A549 (cell line): ENCODE data around the gene ATF2. TPM values are rescaled to one million over a fixed set of nuclear protein-coding genes. Genes with fewer than 3 reads are reported as not detected.

Experiments used
- ATAC-seq, 2 experiments: fragments of 200-7000 bp in 1 of 2; fragments of >200 bp in 1 of 2; cut with Nextera tagmentation in 1 of 2; cut with Tn5 transposase in 1 of 2; 3 replicates each; pipeline versions ENCODE4 v1.8.0 to v1.9.1; 2018 to 2020; ENCODE audit warnings: mild to moderate bottlenecking in 1 of 2, moderate library complexity in 1 of 2
- CTCF ChIA-PET: fragments of 300-600 bp; sonication (Branson Sonifier 250); formaldehyde crosslinking; extraction: SDS; loops from one replicate; lab custom pipeline; 2021; ENCODE audit warnings: antibody characterized with exemption, inconsistent platforms; lab: Yijun Ruan, JAX
- POLR2A ChIA-PET: fragments of 350-600 bp; formaldehyde crosslinking; extraction: SDS; loops from one replicate; lab custom pipeline; 2021; ENCODE audit warnings: antibody characterized with exemption, inconsistent platforms; lab: Yijun Ruan, JAX
- DNase-seq, 2 experiments: peaks; one replicate each; pipeline versions ENCODE4 v3.0.0 to v3.0.0-alpha.2; 2011 to 2016; ENCODE audit warnings: low read depth in 1 of 2, low spot score in 1 of 2
- FAIRE-seq: peaks from 2 replicates; lab custom pipeline; 2011; peaks lifted over from hg19 to GRCh38; lab: Jason Lieb, UNC
- H3K27ac ChIP-seq, 2 experiments: fragments of >200 bp; sonication (Bioruptor Twin); formaldehyde crosslinking; 3 replicates each; pipeline ENCODE4 v1.5.1; 2016 to 2017
- H3K4me1 ChIP-seq: fragments of >200 bp; sonication (Bioruptor Twin); formaldehyde crosslinking; 3 replicates; pipeline ENCODE4 v1.6.1; 2016
- H3K4me2 ChIP-seq: fragments of >200 bp; sonication (Bioruptor Twin); formaldehyde crosslinking; 3 replicates; pipeline ENCODE4 v1.6.1; 2016
- H3K4me3 ChIP-seq: fragments of >200 bp; sonication (Bioruptor Twin); formaldehyde crosslinking; 3 replicates; pipeline ENCODE4 v1.5.1; 2016
- H3K9me3 ChIP-seq: fragments of >200 bp; sonication (Bioruptor Twin); formaldehyde crosslinking; 3 replicates; pipeline ENCODE4 v1.6.1; 2016
- BCL3 ChIP-seq: fragments of >200 bp; sonication (Bioruptor Twin); formaldehyde crosslinking; IDR thresholded peaks from 3 replicates; pipeline ENCODE4 v1.6.1; 2016
- CBX2 ChIP-seq: fragments of 200-600 bp; sonication (generic); IDR thresholded peaks from 2 replicates; pipeline ENCODE4 v1.6.1; 2016; ENCODE audit warnings: low read depth, mild to moderate bottlenecking, borderline replicate concordance
- CBX8 ChIP-seq: fragments of 200-600 bp; sonication (generic); IDR thresholded peaks from 2 replicates; pipeline ENCODE4 v1.6.1; 2016
- CHD2 ChIP-seq: fragments of 150-350 bp; IDR thresholded peaks from 2 replicates; pipeline ENCODE4 v1.6.1; 2014; ENCODE audit warnings: low read length; ENCODE audit not compliant: partially characterized antibody
- CTCF ChIP-seq: fragments of >200 bp; sonication (Bioruptor Twin); formaldehyde crosslinking; IDR thresholded peaks from 3 replicates; pipeline ENCODE4 v1.5.1; 2016
- E2F6 ChIP-seq: IDR thresholded peaks from 2 replicates; pipeline ENCODE4 v1.6.1; 2012; ENCODE audit warnings: low read depth, borderline replicate concordance
- EHMT2 ChIP-seq: fragments of 200-600 bp; sonication (generic); IDR thresholded peaks from 2 replicates; pipeline ENCODE4 v1.6.1; 2016; ENCODE audit warnings: antibody characterized with exemption, low read depth, mild to moderate bottlenecking, moderate library complexity
- FOXS1 ChIP-seq: fragments of 250-450 bp; sonication (Bioruptor Pico); IDR thresholded peaks from 2 replicates; pipeline ENCODE4 v1.5.0; 2020; ENCODE audit warnings: mild to moderate bottlenecking, moderate library complexity
- HOXB5 ChIP-seq: fragments of 250-450 bp; sonication (Bioruptor Pico); IDR thresholded peaks from 2 replicates; pipeline ENCODE4 v1.5.0; 2020; ENCODE audit warnings: mild to moderate bottlenecking, moderate library complexity
- JUN ChIP-seq, 2 experiments: fragments of >200 bp; sonication (Bioruptor Twin); formaldehyde crosslinking; IDR thresholded peaks; 2 replicates in 1 of 2; 3 replicates in 1 of 2; pipeline ENCODE4 v1.6.1; 2016 to 2017
- JUNB ChIP-seq: fragments of >200 bp; sonication (Bioruptor Twin); formaldehyde crosslinking; IDR thresholded peaks from 2 replicates; pipeline ENCODE4 v1.6.1; 2016
- MAX ChIP-seq: IDR thresholded peaks from 2 replicates; pipeline ENCODE4 v1.6.1; 2012
- MAZ ChIP-seq: fragments of 150-350 bp; IDR thresholded peaks from 2 replicates; pipeline ENCODE4 v1.6.1; 2014; ENCODE audit warnings: antibody characterized with exemption, low read depth, low read length, borderline replicate concordance
- NFE2L2 ChIP-seq: fragments of 150-350 bp; conservative IDR thresholded peaks from 2 replicates; pipeline ENCODE4 v1.6.1; 2014; ENCODE audit warnings: low read length
- NPAS2 ChIP-seq: fragments of 250-450 bp; sonication (Bioruptor Pico); IDR thresholded peaks from 2 replicates; pipeline ENCODE4 v1.8.0; 2022; ENCODE audit warnings: mild to moderate bottlenecking, moderate library complexity, borderline replicate concordance
- NR3C1 ChIP-seq: fragments of >200 bp; sonication (Bioruptor Twin); formaldehyde crosslinking; IDR thresholded peaks from 3 replicates; pipeline ENCODE4 v1.6.1; 2017
- PHF8 ChIP-seq: fragments of 200-600 bp; sonication (generic); IDR thresholded peaks from 2 replicates; pipeline ENCODE4 v1.6.1; 2016; ENCODE audit warnings: low read depth, mild to moderate bottlenecking, antibody characterized with exemption, moderate library complexity, borderline replicate concordance
- RARB ChIP-seq: fragments of 250-450 bp; sonication (Bioruptor Pico); IDR thresholded peaks from 2 replicates; pipeline ENCODE4 v1.8.0; 2021; ENCODE audit warnings: mild to moderate bottlenecking, moderate library complexity
- RCOR1 ChIP-seq: fragments of 150-350 bp; IDR thresholded peaks from 2 replicates; pipeline ENCODE4 v1.6.1; 2014; ENCODE audit warnings: antibody characterized with exemption, low read length, low read depth
- REST ChIP-seq: fragments of 200-600 bp; sonication (generic); IDR thresholded peaks from 2 replicates; pipeline ENCODE4 v1.6.1; 2016; ENCODE audit warnings: antibody characterized with exemption, mild to moderate bottlenecking, moderate library complexity
- USF2 ChIP-seq: fragments of 450-650 bp; IDR thresholded peaks from 2 replicates; pipeline ENCODE4 v1.6.1; 2014; ENCODE audit warnings: antibody characterized with exemption
- ZC3H11A ChIP-seq: fragments of 450-650 bp; IDR thresholded peaks from 2 replicates; pipeline ENCODE4 v1.6.1; 2014; ENCODE audit warnings: antibody characterized with exemption, mild to moderate bottlenecking
- ZFP36 ChIP-seq: fragments of 450-650 bp; IDR thresholded peaks from 2 replicates; pipeline ENCODE4 v1.6.1; 2014; ENCODE audit warnings: borderline replicate concordance; ENCODE audit not compliant: partially characterized antibody
- ZSCAN20 ChIP-seq: fragments of 250-450 bp; sonication (Bioruptor Pico); IDR thresholded peaks from 2 replicates; pipeline ENCODE4 v1.8.0; 2022; ENCODE audit warnings: mild to moderate bottlenecking, moderate library complexity
- WGBS: methylation state at CpG from one replicate; pipeline ENCODE4 v1.1.6; 2017; ENCODE audit errors: missing lambda C conversion rate; 5-methylcytosine and 5-hydroxymethylcytosine counted together
- polyA plus RNA-seq, 4 experiments: library from polyadenylated mRNA; depleted of rRNA in 3 of 4; stranded (reverse); fragments of >200 nt; fragmentation: RNase III in 1 of 4; extraction: RNeasy Plus Mini Kit Qiagen cat#74134 plus additional on column Dnase treatment in 1 of 4; gene quantifications; 2 replicates in 3 of 4; 3 replicates in 1 of 4; pipeline ENCODE4 v1.2.3, GENCODE V29; 2011 to 2017

Gene ATF2
- polyA plus RNA-seq, 2 of the 4 experiments (the other 2 are of a cell fraction): 18.9 to 67.4 TPM

GRCh38 chr2:175039490-175039889 lies 128.5 kb downstream of the ATF2 start:
- no peak overlapping the region for H3K4me3 ChIP-seq
- CTCF ChIA-PET: interaction anchor here (0.9 to 1.5 kb wide), 3 partner anchors 10 to 267 kb away, joined by 3 read pairs; no protein-coding TSS in a partner anchor
- POLR2A ChIA-PET: no interaction called here
- H3K27ac ChIP-seq: no peak overlapping the region
- H3K4me2 ChIP-seq: no peak overlapping the region
- DNase-seq (no peak), FAIRE-seq (no peak)
- TF ChIP-seq JUN (IDR thresholded peaks at IDR 0.05) (no peak), HOXB5 (no peak), MAZ (no peak), NFE2L2 (no peak), EHMT2 (no peak), USF2 (no peak), CTCF (no peak), MAX (no peak)
- TF ChIP-seq, all 56 proteins: peak for 0
- Histone ChIP-seq H3K4me1 (peaks cover 3% of the 10 kb centered on the region; the same call in 1 of the 3 replicates), H3K9me3 (no peaks in the 10 kb centered on the region)
- 79% methylated on average over 3 of the region's 3 CpGs for WGBS
- ATAC-seq: no peak

- no peaks in the 10 kb centered on the region for H3K9me3 ChIP-seq
- no peak overlapping the region for H3K4me3 ChIP-seq
- no peak overlapping the region for H3K4me2 ChIP-seq
- no peak for DNase-seq
- no peak for ATAC-seq
- CTCF ChIA-PET: interaction anchor here (1.3 to 1.5 kb wide), 2 partner anchors 165 to 267 kb away, joined by 3 read pairs; no protein-coding TSS in a partner anchor
- H3K4me1 ChIP-seq: peaks cover 3% of the 10 kb centered on the region; the same call in 1 of the 3 replicates
- no peak for FAIRE-seq
- no peak overlapping the region for H3K27ac ChIP-seq
- WGBS: 72% methylated on average over 5 of the region's 5 CpGs
- POLR2A ChIA-PET: no interaction called here
- no peak for TF ChIP-seq ZSCAN20 (CRISPR knock-in tag)
- no peak for TF ChIP-seq JUNB
- TF ChIP-seq NR3C1: no peak
- no peak for TF ChIP-seq PHF8
- no peak for TF ChIP-seq ZC3H11A
- TF ChIP-seq CBX2: no peak
- no peak for TF ChIP-seq HOXB5
- no peak for TF ChIP-seq CBX8
- TF ChIP-seq E2F6: no peak
- no peak for TF ChIP-seq NPAS2 (CRISPR knock-in tag)
- TF ChIP-seq MAZ: no peak
- TF ChIP-seq RCOR1: no peak
Measured at GRCh38 chr2:175039031-175039430, 129.0 kb downstream of the ATF2 start.

GRCh38 chr2:175037941-175038340 lies 130.1 kb downstream of the ATF2 start:
- no peak for ATAC-seq
- ChIA-PET CTCF (interaction anchor here (1.0 to 1.5 kb wide), 5 partner anchors 10 to 339 kb away, joined by 3 to 4 read pairs (median 3); no protein-coding TSS in a partner anchor), POLR2A (no interaction called here)
- no peak overlapping the region for H3K4me2 ChIP-seq
- H3K27ac ChIP-seq: no peak overlapping the region
- no peak for FAIRE-seq
- WGBS: 82% methylated on average over 2 of the region's 2 CpGs
- no peak overlapping the region for H3K4me3 ChIP-seq
- DNase-seq: no peak
- no peaks in the 10 kb centered on the region for H3K9me3 ChIP-seq
- peaks cover 3% of the 10 kb centered on the region; the same call in 1 of the 3 replicates for H3K4me1 ChIP-seq
- TF ChIP-seq CHD2 (no peak), BCL3 (no peak), ZFP36 (no peak), NR3C1 (no peak), REST (no peak), FOXS1 (no peak), RARB (CRISPR knock-in tag) (no peak), USF2 (no peak), EHMT2 (no peak), NPAS2 (CRISPR knock-in tag) (no peak), MAX (no peak)
